Right cardiac atrium (tissue), 5 donors: ENCODE results near the gene SPRY4. TPM values are rescaled to one million over a fixed set of nuclear protein-coding genes. Genes with fewer than 3 reads are reported as not detected.
"Not testable (repeated sequence)": the region's sequence is repeated elsewhere in the genome, so short reads cannot be mapped to it uniquely, and the experiment has no call there.

Experiments
- ATAC-seq, 2 donors: fragments of 200-7000 bp; cut with Tn5 transposase; one replicate each; pipeline versions ENCODE4 v1.8.0 to v1.9.1; 2020; ENCODE audit warnings: moderate library complexity in 2 of 2, mild to moderate bottlenecking in 1 of 2
- DNase-seq, 3 donors: peaks; one replicate each; pipeline ENCODE4 v3.0.0-alpha.2; 2020
- H3K27ac ChIP-seq: one replicate; pipeline ENCODE4 v1.5.1; 2013; ENCODE audit warnings: mild to moderate bottlenecking, low read length, control low read depth, moderate library complexity
- H3K27me3 ChIP-seq: one replicate; pipeline ENCODE4 v1.6.1; 2013; ENCODE audit not compliant: control insufficient read depth, insufficient read depth
- H3K4me1 ChIP-seq: one replicate; pipeline ENCODE4 v1.6.1; 2013; ENCODE audit warnings: low read length; ENCODE audit not compliant: control insufficient read depth, insufficient read depth
- H3K4me3 ChIP-seq: one replicate; pipeline ENCODE4 v1.5.1; 2013; ENCODE audit warnings: low read length, control low read depth
- H3K9me3 ChIP-seq: one replicate; pipeline ENCODE4 v1.6.1; 2013; ENCODE audit warnings: low read length; ENCODE audit not compliant: control insufficient read depth
- WGBS: extraction: QIAGEN DNeasy Blood & Tissue Kit; methylation state at CpG from one replicate; pipeline ENCODE4 v1.1.7; 2013; 5-methylcytosine and 5-hydroxymethylcytosine counted together
- intact Hi-C, 4 donors: fragments of 100-400 bp; cut with DNase I; formaldehyde crosslinking; loops; one replicate each; pipeline versions ENCODE4 v1.11.0 to v1.14.0; 2022 to 2023
- polyA plus RNA-seq: library from polyadenylated mRNA; stranded (reverse); fragments of 200-250 nt; gene quantifications from one replicate; pipeline ENCODE4 v1.2.3, GENCODE V29; 2013
- total RNA-seq, 4 donors: library from RNA; stranded (reverse); fragmentation: NEBNext Ultra II Directional; extraction: Animal tissue kit (Norgen Biotek cat#: 25700); gene quantifications; one replicate each; pipeline ENCODE4 v1.2.1, GENCODE V29; 2021
- donor health status: healthy with polysubstance abuse.
- donor health status: DM: no; HTN: yes; CAD: no.
- donor health status: DM: no; HTN: no; CAD: no.
- donor health status: DM: no; HTN: yes; CAD: no; lungs with severe emphysema.
- donor health status: DM: yes; HTN: yes; CAD: no.

SPRY4 gene
- total and polyA plus RNA-seq, 5 donors, result 8.1 to 18.3 (median 9.3) TPM

GRCh38 chr5:142334538-142334937 lies 9.7 kb upstream of the SPRY4 start:
- Histone ChIP-seq H3K9me3 (no peaks in the 10 kb centered on the region), H3K4me1 (no peaks in the 10 kb centered on the region), H3K27me3 (no peaks in the 10 kb centered on the region), H3K4me3 (no peak overlapping the region), H3K27ac (no peak overlapping the region)
- intact Hi-C loops, result no loop called here
- DNase-seq (no peak), ATAC-seq (no peak)

- DNase-seq, H3K4me3 ChIP-seq, H3K27me3 ChIP-seq, H3K4me1 ChIP-seq, H3K9me3 ChIP-seq, intact Hi-C loops, H3K27ac ChIP-seq, ATAC-seq: not testable (repeated sequence)
- WGBS, result 97% methylated on average over 2 of the region's 2 CpGs
Observed at GRCh38 chr5:142333749-142334148, 8.9 kb upstream of the SPRY4 start.

- WGBS, result 50% methylated on average over 2 of the region's 2 CpGs
- Histone ChIP-seq H3K9me3 (no peaks in the 10 kb centered on the region), H3K4me3 (no peak overlapping the region), H3K27me3 (no peaks in the 10 kb centered on the region), H3K27ac (no peak overlapping the region), H3K4me1 (no peaks in the 10 kb centered on the region)
- DNase-seq (no peak), ATAC-seq (no peak)
- intact Hi-C loops, result no loop called here
Observed at GRCh38 chr5:142330444-142330843, 5.6 kb upstream of the SPRY4 start.

- Histone ChIP-seq H3K27ac (no peak overlapping the region), H3K4me3 (no peak overlapping the region), H3K4me1 (no peaks in the 10 kb centered on the region), H3K27me3 (no peaks in the 10 kb centered on the region), H3K9me3 (no peaks in the 10 kb centered on the region)
- no peak for DNase-seq
- no peak for ATAC-seq
- intact Hi-C loops, result no loop called here
- 96% methylated on average over 6 of the region's 6 CpGs for WGBS
Observed at GRCh38 chr5:142330026-142330425, 5.2 kb upstream of the SPRY4 start.

- Histone ChIP-seq H3K27ac (peak overlapping the region; percentile 23), H3K9me3 (no peaks in the 10 kb centered on the region), H3K27me3 (no peaks in the 10 kb centered on the region), H3K4me3 (no peak overlapping the region), H3K4me1 (peaks cover 4% of the 10 kb centered on the region)
- WGBS, result 60% methylated on average over 9 of the region's 9 CpGs
- intact Hi-C loops, result loop anchor here in 1 of 4 donors (10.0 kb wide), 2 partner anchors 172 to 218 kb away; no protein-coding TSS in a partner anchor
- peak in 1 of 3 donors; percentile 70 for DNase-seq
- no peak for ATAC-seq
Observed at GRCh38 chr5:142327111-142327842, 2.5 kb upstream of the SPRY4 start.

GRCh38 chr5:142326480-142326938 lies 1.7 kb upstream of the SPRY4 start:
- Histone ChIP-seq H3K4me1 (peaks cover 6% of the 10 kb centered on the region), H3K27ac (peak overlapping the region; percentile 81), H3K27me3 (no peaks in the 10 kb centered on the region), H3K9me3 (no peaks in the 10 kb centered on the region), H3K4me3 (peak overlapping the region; percentile 58)
- DNase-seq (no peak), ATAC-seq (no peak)
- WGBS, result 48% methylated on average over 8 of the region's 8 CpGs
- intact Hi-C loops, result loop anchor here in 1 of 4 donors (10.0 kb wide), 2 partner anchors 172 to 218 kb away; no protein-coding TSS in a partner anchor

GRCh38 chr5:142325725-142326479 lies 1.1 kb upstream of the SPRY4 start:
- ATAC-seq (peak; percentile 32 to 70), DNase-seq (peak; percentile 82 to 90 (median 88))
- Histone ChIP-seq H3K4me1 (peaks cover 10% of the 10 kb centered on the region), H3K4me3 (peak overlapping the region; percentile 58), H3K9me3 (no peaks in the 10 kb centered on the region), H3K27ac (peak overlapping the region; percentile 81), H3K27me3 (no peaks in the 10 kb centered on the region)
- intact Hi-C loops, result loop anchor here in 1 of 4 donors (10.0 kb wide), 2 partner anchors 171 to 219 kb away; no protein-coding TSS in a partner anchor
- WGBS, result 9% methylated on average over 44 of the region's 44 CpGs

- peak; percentile 62 to 80 (median 79) for DNase-seq
- WGBS, result 2% methylated on average over 58 of the region's 58 CpGs
Observed at GRCh38 chr5:142324136-142324870, 518 bp downstream of the SPRY4 start.

GRCh38 chr5:142323480-142324135 lies 1.2 kb downstream of the SPRY4 start:
- ATAC-seq (no peak), DNase-seq (no peak)
- Histone ChIP-seq H3K27me3 (no peaks in the 10 kb centered on the region), H3K4me1 (peaks cover 10% of the 10 kb centered on the region), H3K27ac (peak overlapping the region; percentile 68), H3K4me3 (peak overlapping the region; percentile 58), H3K9me3 (no peaks in the 10 kb centered on the region)
- intact Hi-C loops, result loop anchor here in 2 of 4 donors (5.0 to 10.0 kb wide), 4 partner anchors 34 to 221 kb away; no protein-coding TSS in a partner anchor
- 23% methylated on average over 19 of the region's 19 CpGs for WGBS

More at GRCh38 chr5:142324136-142324870, 518 bp downstream of the SPRY4 start:
- Histone ChIP-seq H3K4me1 (peaks cover 10% of the 10 kb centered on the region), H3K9me3 (no peaks in the 10 kb centered on the region), H3K4me3 (peak overlapping the region; percentile 58), H3K27ac (peak overlapping the region; percentile 68), H3K27me3 (no peaks in the 10 kb centered on the region)
- intact Hi-C loops, result loop anchor here in 2 of 4 donors (5.0 to 10.0 kb wide), 4 partner anchors 33 to 220 kb away; no protein-coding TSS in a partner anchor
- peak; percentile 29 to 31 for ATAC-seq
